SK-N-SH (cell line): ENCODE data around the gene VSIG10. TPM values are rescaled to one million over a fixed set of nuclear protein-coding genes. Genes with fewer than 3 reads are reported as not detected.

Source experiments
- CTCF ChIA-PET: fragments of 300-600, 350-600 bp; formaldehyde crosslinking; extraction: SDS; loops from one replicate; lab custom pipeline; 2021; lab: Yijun Ruan, JAX
- POLR2A ChIA-PET: fragments of 350-600 bp; sonication (Branson Sonifier 250); formaldehyde crosslinking; extraction: SDS; loops from one replicate; lab custom pipeline; 2020; ENCODE audit warnings: antibody characterized with exemption, inconsistent platforms; lab: Yijun Ruan, JAX
- DNase-seq: peaks from one replicate; pipeline ENCODE4 v3.0.0; 2012
- H2AFZ ChIP-seq: fragments of 200-600 bp; sonication (generic); 2 replicates; pipeline ENCODE4 v1.8.1; 2016; ENCODE audit warnings: antibody characterized with exemption, mild to moderate bottlenecking, low read depth
- H3F3A ChIP-seq: fragments of 200-600 bp; sonication (generic); replicated peaks from 2 replicates; pipeline ENCODE3; 2016; ENCODE audit warnings: antibody characterized with exemption, mild to moderate bottlenecking; ENCODE audit not compliant: insufficient read depth
- H3K27ac ChIP-seq, 2 experiments: fragments of 200-500 bp in 1 of 2; fragments of 200-600 bp in 1 of 2; sonication (Bioruptor generic) in 1 of 2; sonication (generic), shearing (Covaris generic) in 1 of 2; 2 replicates each; pipeline versions ENCODE4 v1.5.1 to v1.6.1; 2014 to 2016; ENCODE audit warnings: low read depth in 2 of 2, inconsistent platforms in 1 of 2, low read length in 1 of 2, mild to moderate bottlenecking in 1 of 2, mixed read lengths in 1 of 2
- H3K27me3 ChIP-seq: fragments of 200-600 bp; sonication (generic), shearing (Covaris generic); 2 replicates; pipeline ENCODE4 v1.6.1; 2016; ENCODE audit warnings: mixed run types; ENCODE audit not compliant: insufficient read depth
- H3K36me3 ChIP-seq, 2 experiments: fragments of 200-500 bp in 1 of 2; fragments of 200-600 bp in 1 of 2; sonication (Bioruptor generic) in 1 of 2; sonication (generic) in 1 of 2; replicated peaks in 1 of 2; 2 replicates each; pipeline versions ENCODE3 to v1.5.1; 2014 to 2016; ENCODE audit warnings: low read length in 1 of 2, mild to moderate bottlenecking in 1 of 2; ENCODE audit not compliant: insufficient read depth in 2 of 2, control insufficient read depth in 1 of 2
- H3K4me1 ChIP-seq, 2 experiments: fragments of 200-500 bp in 1 of 2; fragments of 200-600 bp in 1 of 2; sonication (Bioruptor generic) in 1 of 2; sonication (generic), shearing (Covaris generic) in 1 of 2; 2 replicates each; pipeline versions ENCODE4 v1.5.1 to v1.6.1; 2014 to 2016; ENCODE audit warnings: low read depth in 1 of 2, low read length in 1 of 2, mixed run types in 1 of 2; ENCODE audit not compliant: insufficient read depth in 2 of 2, control insufficient read depth in 1 of 2
- H3K4me2 ChIP-seq: fragments of 200-600 bp; sonication (generic), shearing (Covaris generic); 2 replicates; pipeline ENCODE4 v1.6.1; 2017; ENCODE audit warnings: mixed run types
- H3K4me3 ChIP-seq, 2 experiments: fragments of 200-500 bp in 1 of 2; fragments of 200-600 bp in 1 of 2; sonication (Bioruptor generic) in 1 of 2; sonication (generic), shearing (Covaris generic) in 1 of 2; 2 replicates each; pipeline versions ENCODE4 v1.5.1 to v1.8.1; 2014 to 2016; ENCODE audit warnings: low read depth in 2 of 2, inconsistent platforms in 1 of 2, low read length in 1 of 2, mild to moderate bottlenecking in 1 of 2, mixed read lengths in 1 of 2, moderate library complexity in 1 of 2
- H3K79me2 ChIP-seq: fragments of 200-600 bp; sonication (generic); 2 replicates; pipeline ENCODE4 v1.8.1; 2017; ENCODE audit warnings: mild to moderate bottlenecking; ENCODE audit not compliant: insufficient read depth
- H3K9ac ChIP-seq: fragments of 200-600 bp; sonication (generic); 2 replicates; pipeline ENCODE4 v1.6.1; 2017; ENCODE audit warnings: mixed run types
- H3K9me2 ChIP-seq: fragments of 200-600 bp; sonication (generic); 2 replicates; pipeline ENCODE4 v1.6.1; 2017; ENCODE audit warnings: mixed run types
- H3K9me3 ChIP-seq: fragments of 200-600 bp; sonication (generic); 2 replicates; pipeline ENCODE4 v1.6.1; 2017; ENCODE audit warnings: mixed run types, mild to moderate bottlenecking, moderate library complexity
- H4K20me1 ChIP-seq: fragments of 200-600 bp; sonication (generic); 2 replicates; pipeline ENCODE4 v1.6.1; 2017; ENCODE audit warnings: mild to moderate bottlenecking, mixed run types; ENCODE audit not compliant: insufficient read depth
- ELF1 ChIP-seq: IDR thresholded peaks from 2 replicates; pipeline ENCODE4 v1.4.0; 2012
- EZH2phosphoT487 ChIP-seq: fragments of 200-600 bp; sonication (generic); IDR thresholded peaks from 2 replicates; pipeline ENCODE4 v1.6.1; 2017; ENCODE audit warnings: low read depth, mixed run types, mild to moderate bottlenecking, antibody characterized with exemption, moderate library complexity, borderline replicate concordance
- FOXM1 ChIP-seq: IDR thresholded peaks from 2 replicates; pipeline ENCODE4 v1.4.0; 2012; ENCODE audit warnings: low read depth, mild to moderate bottlenecking
- MEF2A ChIP-seq: IDR thresholded peaks from 2 replicates; pipeline ENCODE4 v1.4.0; 2012; ENCODE audit warnings: low read depth, borderline replicate concordance
- NFIC ChIP-seq: IDR thresholded peaks from 2 replicates; pipeline ENCODE4 v1.4.0; 2012; ENCODE audit warnings: borderline replicate concordance
- RCOR1 ChIP-seq: fragments of 150-350 bp; IDR thresholded peaks from 2 replicates; pipeline ENCODE4 v1.6.1; 2017; ENCODE audit warnings: antibody characterized with exemption, low read length
- REST ChIP-seq: IDR thresholded peaks from 2 replicates; pipeline ENCODE4 v1.6.1; 2012; ENCODE audit warnings: mild to moderate bottlenecking, low read depth, low read length, moderate library complexity
- RFX5 ChIP-seq: IDR thresholded peaks from 2 replicates; pipeline ENCODE4 v1.6.1; 2012; ENCODE audit warnings: mild to moderate bottlenecking, improper control_type of control experiment, low read length
- SIN3A ChIP-seq: IDR thresholded peaks from 2 replicates; pipeline ENCODE4 v1.6.1; 2012; ENCODE audit warnings: low read depth, mild to moderate bottlenecking, low read length, moderate library complexity, borderline replicate concordance
- TAF1 ChIP-seq: IDR thresholded peaks from 2 replicates; pipeline ENCODE4 v1.6.1; 2012; ENCODE audit warnings: low read depth, mild to moderate bottlenecking, low read length, moderate library complexity, borderline replicate concordance
- TCF12 ChIP-seq: IDR thresholded peaks from 2 replicates; pipeline ENCODE4 v1.4.0; 2012
- TEAD4 ChIP-seq: IDR thresholded peaks from 2 replicates; pipeline ENCODE4 v1.4.0; 2012; ENCODE audit warnings: mild to moderate bottlenecking, borderline replicate concordance; ENCODE audit not compliant: insufficient read depth
- WGBS: methylation state at CpG from one replicate; pipeline ENCODE4 v1.1.6; 2017; ENCODE audit warnings: low lambda C conversion rate; 5-methylcytosine and 5-hydroxymethylcytosine counted together
- polyA plus RNA-seq, 3 experiments: library from polyadenylated mRNA; depleted of rRNA; stranded (reverse); fragments of >200 nt; gene quantifications; 2 replicates each; pipeline ENCODE4 v1.2.3, GENCODE V29; 2012

Gene VSIG10
- polyA plus RNA-seq, 1 of the 3 experiments (the other 2 are of a cell fraction) = 12.5 TPM

GRCh38 chr12:118109088-118109487, 5.3 kb upstream of the VSIG10 start:
- no peaks in the 10 kb centered on the region; a peak in 1 of 4 replicates for H3K4me1 ChIP-seq
- no peak overlapping the region for H3K27ac ChIP-seq
- H2AFZ ChIP-seq = no peak overlapping the region
- H3K9me3 ChIP-seq = no peaks in the 10 kb centered on the region
- no peaks in the 10 kb centered on the region for H3K79me2 ChIP-seq
- 100% methylated on average over 1 of the region's 1 CpG for WGBS
- ChIA-PET CTCF (interaction anchor here (0.6 to 1.1 kb wide), 6 partner anchors 11 to 267 kb away, joined by 3 to 5 read pairs (median 3); partner anchors contain the start of gene SUDS3), POLR2A (interaction anchor here (0.6 kb wide), 2 partner anchors 15 to 26 kb away, joined by 3 to 5 read pairs; no protein-coding TSS in a partner anchor)
- H3K4me2 ChIP-seq = no peak overlapping the region
- DNase-seq = no peak
- no peaks in the 10 kb centered on the region for H3K36me3 ChIP-seq
- H3K9ac ChIP-seq = no peak overlapping the region
- no peaks in the 10 kb centered on the region for H3K9me2 ChIP-seq
- TF ChIP-seq MEF2A (no peak), REST (peak; percentile 87), FOXM1 (no peak), TEAD4 (no peak), TAF1 (no peak), TCF12 (no peak)
- H3F3A ChIP-seq = peaks cover 5% of the 10 kb centered on the region
- H3K27me3 ChIP-seq = no peaks in the 10 kb centered on the region
- no peak overlapping the region for H3K4me3 ChIP-seq
- no peaks in the 10 kb centered on the region for H4K20me1 ChIP-seq

DNA sequence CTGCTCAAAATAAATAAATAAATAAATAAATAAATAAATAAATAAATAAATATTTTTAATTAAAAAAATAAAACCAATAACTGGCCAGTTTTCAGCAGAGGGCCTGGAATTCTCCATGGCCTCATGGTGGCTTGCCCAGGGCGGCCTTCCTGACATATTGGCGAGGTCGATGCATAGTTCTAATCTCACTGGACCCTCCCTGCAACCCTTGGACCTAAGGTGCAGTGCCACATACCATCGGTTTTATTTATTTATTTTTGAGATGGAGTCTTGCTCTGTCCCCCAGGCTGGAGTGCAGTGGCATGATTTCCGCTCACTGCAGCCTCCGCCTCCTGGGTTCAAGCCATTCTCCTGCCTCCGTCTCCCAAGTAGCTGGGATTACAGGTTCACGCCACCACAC, 3.9 kb upstream of the VSIG10 start:
- no peak overlapping the region for H3K27ac ChIP-seq
- H3K4me1 ChIP-seq = peaks cover 0 to 2% of the 10 kb centered on the region in 2 experiments; a peak in 1 of 4 replicates
- ChIA-PET CTCF (no interaction called here), POLR2A (no interaction called here)
- H3K36me3 ChIP-seq = no peaks in the 10 kb centered on the region
- H3K4me3 ChIP-seq = no peak overlapping the region
- peaks cover 5% of the 10 kb centered on the region; the same call in 1 of the 2 replicates for H3K79me2 ChIP-seq
- no peak for DNase-seq
- no peaks in the 10 kb centered on the region for H3K9me3 ChIP-seq
- H3K27me3 ChIP-seq = no peaks in the 10 kb centered on the region
- H3K9me2 ChIP-seq = no peaks in the 10 kb centered on the region
- H3K9ac ChIP-seq = no peak overlapping the region
- H4K20me1 ChIP-seq = no peaks in the 10 kb centered on the region
- 87% methylated on average over 8 of the region's 8 CpGs for WGBS
- H2AFZ ChIP-seq = no peak overlapping the region
- TF ChIP-seq NFIC = no peak
- peaks cover 5% of the 10 kb centered on the region for H3F3A ChIP-seq
- no peak overlapping the region for H3K4me2 ChIP-seq

- Histone ChIP-seq H3K9ac (no peak overlapping the region), H3K4me2 (no peak overlapping the region)
- CTCF ChIA-PET = no interaction called here
Measured at GRCh38 chr12:118107011-118107410, 3.2 kb upstream of the VSIG10 start.

More at GRCh38 chr12:118107011-118107410, 3.2 kb upstream of the VSIG10 start:
- 89% methylated on average over 4 of the region's 4 CpGs for WGBS
- Histone ChIP-seq H3K27me3 (no peaks in the 10 kb centered on the region), H3K36me3 (no peaks in the 10 kb centered on the region), H4K20me1 (no peaks in the 10 kb centered on the region), H3K27ac (no peak overlapping the region), H3F3A (peaks cover 5% of the 10 kb centered on the region), H2AFZ (no peak overlapping the region), H3K4me3 (no peak overlapping the region), H3K4me1 (peaks cover 0 to 7% of the 10 kb centered on the region in 2 experiments; a peak in 1 of 4 replicates), H3K9me2 (no peaks in the 10 kb centered on the region), H3K79me2 (peaks cover 12% of the 10 kb centered on the region), H3K9me3 (no peaks in the 10 kb centered on the region)
- no peak for TF ChIP-seq RCOR1
- TF ChIP-seq ELF1 = no peak
- TF ChIP-seq EZH2phosphoT487 = no peak
- TF ChIP-seq SIN3A = no peak
- no peak for TF ChIP-seq NFIC
- no peak for TF ChIP-seq RFX5
- POLR2A ChIA-PET = no interaction called here
- no peak for DNase-seq
